Cardiac fibroblast (primary cell): ENCODE measurements around the gene ARHGDIA.

ENCODE experiments used
- DNase-seq, 2 donors: peaks; one replicate each; pipeline versions ENCODE4 v3.0.0 to v3.0.0-alpha.2; 2010; ENCODE audit warnings: low read depth in 2 of 2
- H3K4me3 ChIP-seq, 2 donors: replicated peaks in 1 of 2; 1 replicate in 1 of 2; 2 replicates in 1 of 2; pipeline ENCODE4 v1.5.1; 2011; ENCODE audit warnings: low read depth in 2 of 2, low read length in 2 of 2, mild to moderate bottlenecking in 2 of 2, moderate library complexity in 1 of 2
- TF ChIP-seq, protein P1 (sequence below): IDR thresholded peaks from one replicate; pipeline ENCODE4 v1.5.1; 2011; ENCODE audit warnings: low read depth, mild to moderate bottlenecking, low read length, inconsistent platforms

ARHGDIA gene

DNA sequence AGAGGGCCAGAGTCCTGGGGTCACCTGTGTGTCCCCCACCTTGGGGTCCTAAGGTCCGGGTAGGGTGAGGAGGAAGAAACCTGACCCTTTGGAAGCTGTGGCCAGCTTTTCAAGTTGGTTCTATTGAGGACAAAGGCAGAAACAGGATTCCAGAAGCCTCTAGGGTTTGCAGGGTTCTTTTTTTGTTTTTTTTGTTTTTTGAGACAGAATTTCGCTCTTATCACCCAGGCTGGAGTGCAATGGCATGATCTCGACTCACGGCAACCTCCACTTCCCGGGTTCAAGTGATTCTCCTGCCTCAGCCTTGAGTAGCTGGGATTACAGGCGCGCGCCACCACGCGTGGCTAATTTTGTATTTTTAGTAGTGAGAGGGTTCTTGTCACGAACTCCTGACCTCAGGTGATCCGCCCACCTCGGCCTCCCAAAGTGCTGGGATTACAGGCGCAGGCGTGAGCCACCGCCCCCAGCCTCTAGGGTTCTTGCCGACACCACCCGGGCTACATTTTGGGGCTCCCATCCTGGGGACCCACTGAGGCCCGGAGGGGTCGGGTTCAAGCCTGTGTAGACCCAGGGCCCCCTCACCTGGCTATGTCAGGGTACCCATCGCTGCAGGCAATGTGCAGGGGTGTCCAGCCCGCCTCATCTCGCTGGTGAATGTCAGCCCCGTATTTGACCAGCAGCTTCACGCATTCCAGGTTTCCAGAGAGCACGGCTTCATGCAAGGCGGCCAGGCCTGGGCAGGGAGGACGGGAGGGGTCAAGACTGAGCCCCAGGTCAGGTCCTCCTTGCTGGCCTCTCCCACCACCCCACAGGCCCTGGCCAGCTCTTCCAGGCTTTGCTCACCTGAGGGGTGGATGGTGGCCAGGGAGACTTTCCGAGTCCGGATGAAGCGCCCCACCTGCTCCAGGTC is 37.0 kb downstream of the ARHGDIA start:
- TF ChIP-seq, protein P1, sequence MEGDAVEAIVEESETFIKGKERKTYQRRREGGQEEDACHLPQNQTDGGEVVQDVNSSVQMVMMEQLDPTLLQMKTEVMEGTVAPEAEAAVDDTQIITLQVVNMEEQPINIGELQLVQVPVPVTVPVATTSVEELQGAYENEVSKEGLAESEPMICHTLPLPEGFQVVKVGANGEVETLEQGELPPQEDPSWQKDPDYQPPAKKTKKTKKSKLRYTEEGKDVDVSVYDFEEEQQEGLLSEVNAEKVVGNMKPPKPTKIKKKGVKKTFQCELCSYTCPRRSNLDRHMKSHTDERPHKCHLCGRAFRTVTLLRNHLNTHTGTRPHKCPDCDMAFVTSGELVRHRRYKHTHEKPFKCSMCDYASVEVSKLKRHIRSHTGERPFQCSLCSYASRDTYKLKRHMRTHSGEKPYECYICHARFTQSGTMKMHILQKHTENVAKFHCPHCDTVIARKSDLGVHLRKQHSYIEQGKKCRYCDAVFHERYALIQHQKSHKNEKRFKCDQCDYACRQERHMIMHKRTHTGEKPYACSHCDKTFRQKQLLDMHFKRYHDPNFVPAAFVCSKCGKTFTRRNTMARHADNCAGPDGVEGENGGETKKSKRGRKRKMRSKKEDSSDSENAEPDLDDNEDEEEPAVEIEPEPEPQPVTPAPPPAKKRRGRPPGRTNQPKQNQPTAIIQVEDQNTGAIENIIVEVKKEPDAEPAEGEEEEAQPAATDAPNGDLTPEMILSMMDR: no peak
- H3K4me3 ChIP-seq: peak overlapping the region; percentile 65 to 71
- DNase-seq: no peak

DNA sequence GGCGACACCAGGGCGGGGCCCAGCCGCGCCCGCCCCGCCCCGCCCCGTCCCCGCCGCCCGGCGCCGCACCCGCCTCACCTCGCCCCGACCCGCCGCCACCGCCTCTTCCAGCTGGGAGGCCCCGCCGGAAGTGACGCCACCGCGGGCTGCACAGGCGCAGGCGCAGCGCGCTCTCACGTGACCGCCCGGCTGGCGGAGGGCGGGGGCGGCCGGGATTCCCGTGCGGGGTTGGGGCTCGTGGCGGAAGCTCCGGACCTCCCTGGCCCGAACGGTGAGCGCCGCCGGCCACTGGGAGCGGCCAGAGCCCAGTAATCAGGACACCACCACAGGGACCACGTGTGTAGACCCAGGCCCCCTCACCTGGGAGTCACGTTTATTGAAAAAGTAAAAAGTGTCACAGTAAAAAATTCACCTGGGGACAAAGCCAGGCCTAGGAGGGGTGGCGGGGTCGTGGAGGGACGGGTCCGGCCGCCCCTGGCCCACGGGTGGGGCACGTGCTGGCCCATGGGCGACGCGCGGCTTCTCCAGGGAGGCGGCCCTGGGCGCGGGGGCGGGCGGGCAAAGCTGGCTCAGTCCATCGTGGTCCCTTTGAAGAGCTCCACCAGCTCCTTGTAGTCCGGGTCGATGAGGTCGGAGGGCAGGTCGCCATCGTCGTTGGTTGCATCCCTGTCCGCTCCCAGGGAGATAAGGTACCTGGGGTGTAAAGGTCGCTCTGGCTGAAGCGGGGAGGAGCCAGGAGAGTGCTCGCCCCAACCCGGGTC is 37.8 kb downstream of the ARHGDIA start, which contains the start of gene MCRIP1:
TSS of gene MCRIP1 (minus strand) at position 132 of the 761 bp plus-strand sequence. CDS start 8,785 bp downstream, outside the sequence.
- peak; percentile 91 to 95 for DNase-seq
- TF ChIP-seq, protein P1: no peak
- peak within 1 kb of the TSS; percentile 71 to 82 for H3K4me3 ChIP-seq

DNA sequence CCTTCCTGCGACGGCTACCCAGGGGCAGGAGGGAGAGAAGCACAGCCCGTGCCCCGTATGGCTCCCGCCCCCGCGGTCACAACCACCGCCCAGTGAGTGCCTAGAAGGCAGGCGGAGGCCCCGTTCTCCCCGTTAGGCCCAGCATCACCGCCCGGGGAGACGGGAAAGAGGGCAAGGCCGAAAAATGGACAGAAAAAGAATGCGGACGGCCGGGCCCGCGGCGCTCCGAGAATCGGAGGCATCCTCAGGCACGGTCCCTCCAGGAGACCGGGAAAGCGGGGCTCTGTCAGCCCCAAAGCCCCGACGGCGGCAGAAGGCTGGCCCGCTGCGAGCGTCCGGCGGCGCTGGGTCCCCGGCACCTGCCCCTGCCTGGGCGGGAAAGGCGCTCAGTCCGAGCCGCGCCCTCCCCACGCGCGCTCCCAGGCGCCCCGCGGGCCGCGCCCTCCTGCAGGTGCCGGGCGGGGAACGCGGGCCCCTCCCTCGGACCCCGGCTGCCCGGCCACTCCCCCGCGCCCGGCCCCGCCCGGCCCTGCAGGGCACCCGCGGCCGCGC is 38.5 kb downstream of the ARHGDIA start:
- DNase-seq: peak in 1 of 2 donors; percentile 33
- TF ChIP-seq, protein P1: no peak
- H3K4me3 ChIP-seq: peak overlapping the region; percentile 71 to 82

DNA sequence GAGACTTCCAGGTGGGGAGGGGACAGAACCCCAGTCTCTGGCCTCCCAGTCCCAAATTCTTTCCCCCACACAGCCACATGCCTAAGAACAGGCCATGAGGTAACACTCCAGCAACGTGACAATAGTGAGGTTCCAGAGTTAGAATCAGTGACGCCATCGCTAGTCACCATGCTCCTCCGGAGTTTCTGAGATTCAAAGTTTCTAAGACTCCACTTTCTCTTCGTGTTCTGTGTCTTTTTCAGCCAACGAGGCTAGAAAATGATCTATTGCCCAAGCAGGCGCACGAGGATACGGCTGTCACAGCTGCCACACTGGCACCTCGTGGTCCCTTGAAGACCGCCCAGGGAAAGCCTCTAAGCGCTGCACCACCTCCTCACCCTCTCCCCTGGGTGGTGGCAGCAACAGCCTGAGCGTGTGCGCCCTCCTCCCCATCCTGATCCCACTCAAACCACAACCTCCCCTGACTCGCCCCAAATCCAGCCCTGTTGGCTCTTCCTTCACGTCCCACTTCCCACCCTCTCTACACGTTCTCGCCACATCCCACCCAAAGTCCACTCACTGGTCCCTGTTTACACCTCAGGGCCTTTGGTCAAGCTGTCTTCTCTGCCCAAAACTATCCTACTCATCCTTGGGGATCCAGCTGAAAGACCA is 39.1 kb downstream of the ARHGDIA start:
- H3K4me3 ChIP-seq: peak overlapping the region; percentile 71 to 82
- peak in 1 of 2 donors; percentile 65 for DNase-seq
- TF ChIP-seq, protein P1: no peak

DNA sequence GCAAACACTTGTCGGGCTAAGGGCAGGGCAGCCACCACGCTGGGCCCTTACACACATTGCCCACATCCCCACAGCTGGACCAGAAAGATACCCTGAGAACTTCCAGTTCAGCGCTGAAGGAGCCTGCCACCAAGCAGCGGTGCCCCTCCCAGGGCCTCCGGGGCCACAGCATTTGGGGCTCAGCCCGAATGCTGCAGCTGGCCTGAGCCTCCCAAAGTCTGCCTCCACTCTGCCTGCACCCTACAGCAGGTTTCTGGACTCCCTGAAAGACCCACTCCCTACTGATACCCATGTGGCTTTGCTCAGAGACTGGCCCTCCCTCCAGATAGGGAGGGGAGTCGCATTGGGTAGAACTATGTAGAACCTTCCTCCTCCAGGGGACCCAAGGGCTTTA is 39.6 kb downstream of the ARHGDIA start:
- TF ChIP-seq, protein P1: no peak
- no peak for DNase-seq
- H3K4me3 ChIP-seq: peak overlapping the region in 1 of 2 donors; percentile 71

DNA sequence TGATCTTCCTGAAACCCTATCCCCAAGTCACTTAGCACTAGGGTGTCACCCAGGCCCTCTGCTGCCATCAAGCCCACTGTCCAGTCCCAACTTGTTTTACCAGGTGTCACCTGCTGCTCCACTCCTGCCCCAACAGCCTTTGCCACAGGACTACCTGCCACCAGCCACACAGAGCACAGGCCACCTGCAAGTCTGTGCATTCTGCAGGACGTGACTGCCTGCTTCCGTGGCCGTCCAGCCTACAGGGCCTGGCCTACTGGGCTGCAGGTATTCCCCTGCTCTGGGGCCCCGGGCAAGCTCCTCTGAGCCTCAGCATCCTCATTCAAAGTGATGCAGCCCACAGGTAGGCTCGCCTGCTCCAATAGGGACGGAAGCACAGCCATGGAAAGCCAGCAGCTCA is 41.3 kb downstream of the ARHGDIA start:
- DNase-seq: no peak
- TF ChIP-seq, protein P1: no peak
- no peak overlapping the region for H3K4me3 ChIP-seq
